Measurements from ENCODE around the gene HBZ. TPM values are rescaled to one million over a fixed set of nuclear protein-coding genes. Genes with fewer than 3 reads are reported as not detected.
"Not testable (repeated sequence)": the region's sequence is repeated elsewhere in the genome, so short reads cannot be mapped to it uniquely, and the experiment has no call there.

Gene HBZ
- total RNA-seq, 1 donor from 2014 or later = not detected

GRCh38 chr16:194516-194915, 42.1 kb downstream of the HBZ start:
- intact Hi-C loops (cut with DNase I) = no loop called here
- H3K36me3 ChIP-seq = peaks cover 100% of the 10 kb centered on the region
- H3K4me1 ChIP-seq = no peaks in the 10 kb centered on the region
- no peak overlapping the region for H3K4me3 ChIP-seq
- ATAC-seq (no peak), DNase-seq (no peak)
- no peaks in the 10 kb centered on the region for H3K27me3 ChIP-seq (ENCODE audit: low read depth)
- no peaks in the 10 kb centered on the region for H3K9me3 ChIP-seq
- H3K27ac ChIP-seq = no peak overlapping the region
- no peak for TF ChIP-seq CTCF (IDR thresholded peaks at IDR 0.05)

DNA sequence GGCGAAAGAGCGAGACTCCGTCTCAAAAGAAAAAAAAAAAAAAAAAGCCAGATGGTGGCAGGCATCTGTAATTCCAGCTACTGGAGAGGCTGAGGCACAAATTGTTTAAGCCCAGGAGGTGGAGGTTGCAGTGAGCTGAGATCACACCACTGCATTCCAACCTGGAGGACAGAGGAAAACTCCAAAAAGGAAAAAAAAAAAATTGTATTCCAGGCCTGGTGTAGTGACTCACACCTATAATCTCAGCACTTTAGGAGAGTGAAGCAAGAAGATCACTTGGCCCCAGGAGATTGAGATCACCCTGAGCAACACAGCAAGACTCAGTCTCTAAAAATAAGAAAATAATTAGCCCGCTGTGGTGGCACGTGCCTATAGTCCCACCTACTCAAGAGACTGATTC, 47.9 kb downstream of the HBZ start:
- Histone ChIP-seq H3K4me1 (no peaks in the 10 kb centered on the region), H3K4me3 (no peak overlapping the region), H3K27ac (no peak overlapping the region), H3K27me3 (ENCODE audit: low read depth) (no peaks in the 10 kb centered on the region), H3K9me3 (no peaks in the 10 kb centered on the region), H3K36me3 (peaks cover 98% of the 10 kb centered on the region)
- TF ChIP-seq CTCF (IDR thresholded peaks at IDR 0.05) = no peak
- ATAC-seq (no peak), DNase-seq (no peak)
- intact Hi-C loops (cut with DNase I) = no loop called here

GRCh38 chr16:203246-203645, 50.8 kb downstream of the HBZ start:
- intact Hi-C loops (cut with DNase I) = no loop called here
- ATAC-seq (no peak), DNase-seq (no peak)
- TF ChIP-seq CTCF (IDR thresholded peaks at IDR 0.05) = no peak
- H3K36me3 ChIP-seq = peaks cover 98% of the 10 kb centered on the region
- H3K27ac ChIP-seq = no peak overlapping the region
- H3K4me1 ChIP-seq = no peaks in the 10 kb centered on the region
- no peaks in the 10 kb centered on the region for H3K27me3 ChIP-seq (ENCODE audit: low read depth)
- no peaks in the 10 kb centered on the region for H3K9me3 ChIP-seq
- no peak overlapping the region for H3K4me3 ChIP-seq

DNA sequence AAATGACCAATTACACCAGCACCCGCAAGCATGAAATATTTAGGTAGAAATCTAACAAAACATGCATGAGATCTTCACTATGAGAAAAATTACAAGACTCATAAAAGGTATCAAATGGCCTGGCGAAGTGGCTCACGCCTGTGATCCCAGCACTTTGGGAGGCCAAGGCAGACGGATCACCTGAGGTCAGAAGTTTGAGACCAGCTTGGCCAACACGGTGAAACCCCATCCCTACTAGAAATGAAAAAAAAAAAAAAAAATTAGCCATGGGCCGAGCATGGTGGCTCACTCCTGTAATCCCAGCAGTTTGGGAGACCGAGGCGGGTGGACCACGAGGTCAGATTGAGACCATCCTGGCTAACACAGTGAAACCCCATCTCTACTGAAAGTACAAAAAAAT, 51.6 kb downstream of the HBZ start:
- intact Hi-C loops (cut with DNase I) = not testable (repeated sequence)

More for the DNA sequence above, 51.6 kb downstream of the HBZ start:
- H3K9me3 ChIP-seq; H3K27ac ChIP-seq; DNase-seq; H3K27me3 ChIP-seq (ENCODE audit: low read depth); ATAC-seq; H3K4me3 ChIP-seq; H3K4me1 ChIP-seq: not testable (repeated sequence)
- H3K36me3 ChIP-seq = peaks cover 98% of the 10 kb centered on the region

Other genes with a start within 250 kb of the HBZ start
- 12.1 TPM for gene POLR3K, start 99.0 kb upstream of the HBZ start, total RNA-seq
- gene SNRNP25, start 98.8 kb upstream of the HBZ start, total RNA-seq = 18.5 TPM
- gene RHBDF1, start 80.0 kb upstream of the HBZ start, total RNA-seq = 35.9 TPM
- gene MPG, start 74.4 kb upstream of the HBZ start, total RNA-seq = 38.5 TPM
- 29.1 TPM for gene NPRL3, start 14.0 kb upstream of the HBZ start, total RNA-seq
- not detected for gene HBM, start 13.3 kb downstream of the HBZ start, total RNA-seq
- 232 TPM for gene HBA2, start 20.2 kb downstream of the HBZ start, total RNA-seq
- gene HBA1, start 24.0 kb downstream of the HBZ start, total RNA-seq = 217 TPM
- gene HBQ1, start 27.8 kb downstream of the HBZ start, total RNA-seq = not detected
- 70.9 TPM for gene LUC7L, start 76.8 kb downstream of the HBZ start, total RNA-seq
- gene FAM234A, start 82.2 kb downstream of the HBZ start, total RNA-seq = 51.7 TPM
- gene RGS11, start 123.3 kb downstream of the HBZ start, total RNA-seq = 8.2 TPM
- gene ARHGDIG, start 127.9 kb downstream of the HBZ start, total RNA-seq = not detected
- not detected for gene PDIA2, start 130.5 kb downstream of the HBZ start, total RNA-seq
- gene AXIN1, start 200.1 kb downstream of the HBZ start, total RNA-seq = 22.4 TPM
- 43.4 TPM for gene MRPL28, start 217.9 kb downstream of the HBZ start, total RNA-seq
- 55.8 TPM for gene PGAP6, start 229.3 kb downstream of the HBZ start, total RNA-seq
- gene NME4, start 244.6 kb downstream of the HBZ start, total RNA-seq = 42.3 TPM
- gene DECR2, start 249.2 kb downstream of the HBZ start, total RNA-seq = 10.1 TPM